Measurements from ENCODE around the gene SLC39A8.

DNA sequence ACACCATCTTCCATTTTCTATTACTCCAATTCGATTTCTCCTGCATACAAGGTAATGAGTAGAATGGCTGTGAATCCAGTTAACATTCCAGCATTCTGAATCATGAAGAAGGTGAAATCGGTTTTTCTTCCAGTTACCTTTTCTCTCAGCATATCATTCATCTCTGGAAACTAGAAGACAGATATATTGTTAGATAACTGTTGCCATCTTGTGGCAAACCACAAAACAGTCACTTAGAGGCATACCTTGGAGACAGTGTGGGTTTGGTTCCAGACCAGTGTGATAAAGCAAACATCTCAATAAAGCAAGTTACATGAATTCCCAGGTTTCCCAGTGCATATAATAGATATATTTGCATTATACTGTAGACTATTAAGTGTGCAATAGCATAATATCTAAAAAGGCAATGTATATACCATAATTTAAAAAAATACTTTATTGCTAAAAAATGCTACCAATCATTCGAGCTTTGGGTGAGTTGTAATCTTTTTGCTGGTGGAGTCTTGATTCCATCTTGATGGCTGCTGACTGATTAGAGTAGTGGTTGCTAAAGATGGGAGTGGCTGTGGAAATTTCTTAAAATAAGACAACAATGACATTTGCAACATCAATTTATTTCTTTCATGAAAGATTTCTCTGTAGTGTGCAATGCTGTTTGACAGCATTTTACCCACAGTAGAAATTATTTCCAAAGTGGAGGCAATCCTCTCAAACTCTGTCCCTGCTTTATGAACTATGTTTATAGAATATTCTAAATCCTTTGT lies 82.1 kb downstream of the SLC39A8 start:
- no peak for TF ChIP-seq EZH2 (IDR thresholded peaks at IDR 0.05)
- TF ChIP-seq, protein P1, sequence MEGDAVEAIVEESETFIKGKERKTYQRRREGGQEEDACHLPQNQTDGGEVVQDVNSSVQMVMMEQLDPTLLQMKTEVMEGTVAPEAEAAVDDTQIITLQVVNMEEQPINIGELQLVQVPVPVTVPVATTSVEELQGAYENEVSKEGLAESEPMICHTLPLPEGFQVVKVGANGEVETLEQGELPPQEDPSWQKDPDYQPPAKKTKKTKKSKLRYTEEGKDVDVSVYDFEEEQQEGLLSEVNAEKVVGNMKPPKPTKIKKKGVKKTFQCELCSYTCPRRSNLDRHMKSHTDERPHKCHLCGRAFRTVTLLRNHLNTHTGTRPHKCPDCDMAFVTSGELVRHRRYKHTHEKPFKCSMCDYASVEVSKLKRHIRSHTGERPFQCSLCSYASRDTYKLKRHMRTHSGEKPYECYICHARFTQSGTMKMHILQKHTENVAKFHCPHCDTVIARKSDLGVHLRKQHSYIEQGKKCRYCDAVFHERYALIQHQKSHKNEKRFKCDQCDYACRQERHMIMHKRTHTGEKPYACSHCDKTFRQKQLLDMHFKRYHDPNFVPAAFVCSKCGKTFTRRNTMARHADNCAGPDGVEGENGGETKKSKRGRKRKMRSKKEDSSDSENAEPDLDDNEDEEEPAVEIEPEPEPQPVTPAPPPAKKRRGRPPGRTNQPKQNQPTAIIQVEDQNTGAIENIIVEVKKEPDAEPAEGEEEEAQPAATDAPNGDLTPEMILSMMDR (IDR thresholded peaks at IDR 0.05) = peak; percentile 81
- TF ChIP-seq EZH2phosphoT487 (IDR thresholded peaks at IDR 0.05) = no peak

Data from neural progenitor cell (in vitro differentiated cells).